GM12878 (cell line): Measurements from ENCODE around the gene TCF23.

Source experiments
- CHD2 ChIP-seq: IDR thresholded peaks from 2 replicates; pipeline ENCODE4 v1.6.1; 2011; ENCODE audit warnings: low read depth, low read length, improper control_type of control experiment, borderline replicate concordance
- EP300 ChIP-seq, 2 experiments: fragments of 150-350 bp in 1 of 2; IDR thresholded peaks; 2 replicates each; pipeline ENCODE4 v1.6.1; 2011 to 2012; ENCODE audit warnings: low read depth in 2 of 2, low read length in 2 of 2, borderline replicate concordance in 1 of 2, improper control_type of control experiment in 1 of 2, inconsistent platforms in 1 of 2; ENCODE audit not compliant: control insufficient read depth in 1 of 2
- MTA2 ChIP-seq: fragments of 450-650 bp; IDR thresholded peaks from 2 replicates; pipeline ENCODE4 v1.6.1; 2016; ENCODE audit warnings: low read depth, mild to moderate bottlenecking, moderate library complexity
- POLR2A ChIP-seq: IDR thresholded peaks from 2 replicates; pipeline ENCODE4 v1.6.1; 2011; ENCODE audit warnings: low read depth, mild to moderate bottlenecking, low read length
- POLR2AphosphoS5 ChIP-seq: IDR thresholded peaks from 2 replicates; pipeline ENCODE4 v1.6.1; 2011; ENCODE audit warnings: mild to moderate bottlenecking, low read length, inconsistent platforms
- REST ChIP-seq: IDR thresholded peaks from 2 replicates; pipeline ENCODE4 v1.6.1; 2012; ENCODE audit warnings: mild to moderate bottlenecking, low read depth, low read length
- SP1 ChIP-seq: IDR thresholded peaks from one replicate; pipeline ENCODE4 v1.6.1; 2011; ENCODE audit warnings: low read depth, low read length
- TAF1 ChIP-seq: IDR thresholded peaks from 2 replicates; pipeline ENCODE4 v1.6.1; 2011; ENCODE audit warnings: mild to moderate bottlenecking, low read depth, low read length, borderline replicate concordance
- TCF12 ChIP-seq: IDR thresholded peaks from 2 replicates; pipeline ENCODE4 v1.6.1; 2011; ENCODE audit warnings: low read depth, mild to moderate bottlenecking, low read length
- TF ChIP-seq, protein P1 (sequence below), 3 experiments: IDR thresholded peaks in 2 of 3; conservative IDR thresholded peaks in 1 of 3; 2 replicates each; pipeline ENCODE4 v1.5.1; 2011; ENCODE audit warnings: low read depth in 3 of 3, low read length in 3 of 3, mild to moderate bottlenecking in 3 of 3, control low read depth in 2 of 3, moderate library complexity in 2 of 3, inconsistent platforms in 1 of 3, mixed read lengths in 1 of 3; ENCODE audit not compliant: control insufficient read depth in 2 of 3, insufficient read depth in 1 of 3; ENCODE audit errors: extremely low read depth in 1 of 3

- TF ChIP-seq POLR2AphosphoS5 = no peak
- no peak for TF ChIP-seq TAF1
- TF ChIP-seq, protein P1, sequence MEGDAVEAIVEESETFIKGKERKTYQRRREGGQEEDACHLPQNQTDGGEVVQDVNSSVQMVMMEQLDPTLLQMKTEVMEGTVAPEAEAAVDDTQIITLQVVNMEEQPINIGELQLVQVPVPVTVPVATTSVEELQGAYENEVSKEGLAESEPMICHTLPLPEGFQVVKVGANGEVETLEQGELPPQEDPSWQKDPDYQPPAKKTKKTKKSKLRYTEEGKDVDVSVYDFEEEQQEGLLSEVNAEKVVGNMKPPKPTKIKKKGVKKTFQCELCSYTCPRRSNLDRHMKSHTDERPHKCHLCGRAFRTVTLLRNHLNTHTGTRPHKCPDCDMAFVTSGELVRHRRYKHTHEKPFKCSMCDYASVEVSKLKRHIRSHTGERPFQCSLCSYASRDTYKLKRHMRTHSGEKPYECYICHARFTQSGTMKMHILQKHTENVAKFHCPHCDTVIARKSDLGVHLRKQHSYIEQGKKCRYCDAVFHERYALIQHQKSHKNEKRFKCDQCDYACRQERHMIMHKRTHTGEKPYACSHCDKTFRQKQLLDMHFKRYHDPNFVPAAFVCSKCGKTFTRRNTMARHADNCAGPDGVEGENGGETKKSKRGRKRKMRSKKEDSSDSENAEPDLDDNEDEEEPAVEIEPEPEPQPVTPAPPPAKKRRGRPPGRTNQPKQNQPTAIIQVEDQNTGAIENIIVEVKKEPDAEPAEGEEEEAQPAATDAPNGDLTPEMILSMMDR (IDR thresholded peaks at IDR 0.05 in 2 of 3, conservative IDR thresholded peaks at IDR 0.05 in 1 of 3; ENCODE audit: control insufficient read depth in 2 of 3, extremely low read depth in 1 of 3, insufficient read depth in 1 of 3, low read depth in 3 of 3, low read length in 3 of 3) = no peak
- TF ChIP-seq SP1 = no peak
- no peak for TF ChIP-seq CHD2
- no peak for TF ChIP-seq EP300 (IDR thresholded peaks at IDR 0.05; ENCODE audit: borderline replicate concordance in 1 of 2, control insufficient read depth in 1 of 2, low read depth in 2 of 2, low read length in 2 of 2)
- TF ChIP-seq REST = no peak
- no peak for TF ChIP-seq MTA2
- TF ChIP-seq TCF12 = no peak
- TF ChIP-seq POLR2A = no peak
These were observed 25.8 kb downstream of the TCF23 start for GRCh38 chr2:27174638-27175037.
